ENCODE measurements around the gene NFIA.

Gene NFIA

DNA sequence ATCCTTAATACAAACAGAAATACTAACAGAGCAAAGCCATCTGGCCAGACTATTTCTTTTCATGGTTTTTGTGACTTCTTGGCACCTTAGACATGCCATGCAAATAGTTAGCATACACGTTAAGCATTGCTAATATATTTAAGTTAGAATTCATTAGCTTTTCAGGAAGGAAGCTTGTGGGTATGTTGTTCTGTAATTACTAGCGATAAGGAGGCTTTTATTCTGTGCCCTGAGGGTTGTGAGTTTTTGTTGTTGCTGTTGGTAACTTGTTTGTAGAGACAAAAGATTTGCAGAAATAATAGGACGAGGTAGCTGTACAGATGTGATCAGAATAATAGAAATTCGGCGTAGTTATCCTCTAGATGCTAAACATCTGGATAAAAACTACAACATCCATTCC lies 337.3 kb downstream of the NFIA start:
- DNase-seq, result no peak

GRCh38 chr1:61420243-61420642 lies 337.9 kb downstream of the NFIA start:
- DNase-seq, result no peak

DNA sequence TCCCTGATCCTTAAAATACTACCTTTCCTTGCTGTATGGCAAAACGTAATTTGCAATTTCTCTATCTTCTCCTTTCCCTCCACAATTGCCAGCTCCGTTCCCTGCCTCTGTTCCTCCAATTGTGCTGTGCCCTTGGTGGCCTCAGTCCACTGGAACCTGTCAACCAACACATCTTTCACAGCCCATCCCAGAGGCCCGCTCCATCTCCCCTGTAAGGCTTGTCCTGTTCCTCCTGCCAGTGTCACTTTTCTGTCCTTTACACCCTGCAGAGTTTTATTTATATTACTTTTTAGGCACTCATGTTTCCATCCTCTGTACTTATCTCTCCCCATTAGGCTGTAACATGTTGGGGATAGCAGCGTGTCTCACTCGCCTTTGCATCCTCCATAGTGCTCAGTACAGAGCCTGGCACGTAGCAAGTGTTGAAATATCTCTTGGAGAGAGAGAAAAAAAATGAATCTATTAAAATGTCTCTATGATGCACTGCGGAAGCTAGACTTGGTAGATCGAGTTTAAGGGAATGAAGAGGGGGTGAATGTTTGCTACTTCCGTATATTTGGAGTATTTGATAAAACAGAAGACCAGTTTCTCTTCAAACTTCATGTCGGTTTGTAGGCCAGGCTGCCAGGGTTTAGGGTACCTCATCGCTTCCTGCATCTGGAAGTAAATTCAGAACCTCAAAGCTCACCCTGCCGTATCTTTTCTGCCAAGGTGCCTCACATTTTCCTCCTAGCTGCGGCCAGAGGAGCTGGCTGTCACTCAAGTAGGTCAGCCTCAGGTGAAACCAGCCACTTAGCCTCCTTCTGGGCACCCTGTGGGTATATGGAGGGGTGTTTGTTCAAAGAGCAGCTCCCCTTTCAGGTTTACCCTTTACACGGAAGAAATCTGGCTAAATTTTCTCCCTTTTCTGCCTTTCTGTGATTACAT lies 338.8 kb downstream of the NFIA start:
- no peak for DNase-seq

GRCh38 chr1:61423643-61424042 lies 341.3 kb downstream of the NFIA start:
- no peak for DNase-seq

- no peak for DNase-seq
Measured at GRCh38 chr1:61424382-61424781, 342.0 kb downstream of the NFIA start.

- no peak for DNase-seq
Measured at GRCh38 chr1:61425040-61425439, 342.7 kb downstream of the NFIA start.

GRCh38 chr1:61426254-61426653 lies 343.9 kb downstream of the NFIA start:
- no peak for DNase-seq

DNA sequence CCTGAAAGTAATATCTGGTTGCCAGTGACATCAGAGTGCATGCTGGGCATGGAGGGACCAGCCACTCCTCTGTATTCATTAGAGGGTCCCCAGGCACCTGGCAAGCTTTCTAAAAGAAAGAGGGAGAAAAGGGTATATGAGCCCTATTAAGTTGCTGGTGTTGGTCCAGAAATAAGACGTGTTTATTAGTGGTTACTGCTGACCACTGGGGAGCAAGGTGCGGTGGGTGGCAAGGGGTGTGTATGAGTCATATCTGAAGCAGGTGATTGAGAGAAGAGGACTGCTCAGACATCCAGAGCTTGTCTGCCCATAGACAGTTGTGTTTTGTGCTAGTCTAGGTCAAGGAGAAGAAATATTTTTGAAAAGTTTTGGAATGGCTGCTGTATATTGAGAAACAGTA lies 344.5 kb downstream of the NFIA start:
- no peak for DNase-seq

DNA sequence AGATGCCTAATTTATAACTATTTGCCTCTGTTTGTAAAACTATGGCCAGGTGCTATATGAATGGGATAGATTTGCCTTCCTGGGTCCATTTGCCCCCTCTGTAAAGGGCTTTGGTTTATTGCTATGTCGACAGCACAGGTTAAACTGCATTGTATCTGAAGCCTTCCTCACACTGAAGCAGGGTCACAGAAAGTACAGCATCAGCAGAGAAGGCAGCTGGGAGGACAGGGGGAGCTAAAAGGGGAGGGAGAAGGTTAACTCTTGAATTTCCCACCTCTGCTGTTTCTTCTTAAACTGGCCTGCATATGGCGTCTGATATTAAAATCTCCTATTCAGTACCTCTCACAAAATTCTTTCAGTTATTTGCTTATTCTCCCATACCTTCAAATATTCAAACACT lies 345.1 kb downstream of the NFIA start:
- no peak for DNase-seq

- DNase-seq, result no peak
Measured at GRCh38 chr1:61428146-61428545, 345.8 kb downstream of the NFIA start.

DNA sequence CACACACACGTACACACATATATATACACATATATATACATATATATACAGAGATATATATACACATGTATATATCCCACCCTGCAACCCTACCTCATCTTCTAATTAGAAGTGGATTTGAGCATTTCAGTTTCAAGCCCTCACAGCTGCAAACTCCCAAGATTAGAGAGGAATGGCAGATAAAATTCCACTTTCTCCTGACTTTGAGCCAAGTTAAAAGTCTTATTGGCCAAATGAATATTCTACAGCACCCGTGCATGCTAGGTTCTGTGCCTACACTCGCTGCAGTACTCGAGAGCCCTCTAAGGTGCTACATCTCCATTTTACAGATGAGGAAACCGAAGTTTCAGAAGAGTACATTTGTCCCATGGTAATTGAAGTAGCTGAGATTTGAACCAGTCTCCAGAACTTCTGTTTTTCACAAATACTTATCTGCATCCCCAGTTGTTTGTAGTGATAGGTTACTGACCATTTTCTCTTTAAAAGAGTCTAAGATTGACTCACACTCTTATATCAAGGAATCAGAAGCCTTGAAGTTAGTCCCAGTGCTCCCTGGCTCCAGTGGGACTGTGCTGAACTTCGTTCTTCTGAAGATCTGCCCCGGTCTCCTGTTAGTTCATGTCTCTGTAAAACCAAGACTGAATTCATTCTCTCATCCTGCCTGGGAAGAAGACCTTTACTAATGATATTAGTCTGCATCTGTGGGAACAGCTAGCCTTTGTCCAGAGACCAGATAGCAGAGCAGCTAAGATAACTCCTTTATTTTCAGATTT lies 350.4 kb downstream of the NFIA start:
- no peak for DNase-seq

DNA sequence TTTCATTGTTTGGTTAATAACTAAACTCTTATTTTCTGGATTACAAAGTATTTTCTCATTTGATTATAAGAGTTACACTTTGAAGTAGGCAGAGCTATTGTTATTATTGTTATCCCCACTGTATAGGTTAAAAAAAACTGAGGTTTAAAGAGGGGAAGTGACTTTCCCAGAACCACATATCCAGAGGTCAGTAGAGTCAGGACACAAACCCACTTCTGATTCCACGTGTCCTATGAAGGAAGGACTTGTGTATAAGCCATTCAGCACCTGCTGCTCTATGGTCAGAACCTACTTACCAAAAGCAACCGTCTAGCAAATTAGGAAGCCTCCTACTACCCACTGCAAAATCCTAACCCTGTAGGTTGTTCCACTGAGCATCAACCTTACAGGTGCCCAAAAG lies 351.3 kb downstream of the NFIA start:
- DNase-seq, result no peak

DNA sequence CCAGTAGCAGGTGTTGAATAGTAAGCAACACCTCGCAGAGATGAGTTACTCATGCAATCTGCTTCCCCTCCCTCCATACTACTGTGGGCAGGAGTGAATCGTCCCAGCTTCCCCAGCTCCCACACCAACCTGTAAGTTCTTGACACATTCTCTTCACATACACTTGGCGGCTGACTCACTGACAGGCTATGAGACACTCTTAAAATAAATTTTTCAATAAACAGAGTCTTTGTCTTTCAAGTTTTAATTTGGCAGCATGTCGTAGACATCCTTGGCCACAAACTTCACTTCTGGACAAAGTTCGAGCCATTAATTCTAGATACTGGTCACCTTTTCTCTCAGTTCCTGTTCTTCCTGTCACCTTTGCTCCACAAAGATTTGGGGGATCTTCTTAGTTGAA lies 351.9 kb downstream of the NFIA start:
- no peak for DNase-seq

DNA sequence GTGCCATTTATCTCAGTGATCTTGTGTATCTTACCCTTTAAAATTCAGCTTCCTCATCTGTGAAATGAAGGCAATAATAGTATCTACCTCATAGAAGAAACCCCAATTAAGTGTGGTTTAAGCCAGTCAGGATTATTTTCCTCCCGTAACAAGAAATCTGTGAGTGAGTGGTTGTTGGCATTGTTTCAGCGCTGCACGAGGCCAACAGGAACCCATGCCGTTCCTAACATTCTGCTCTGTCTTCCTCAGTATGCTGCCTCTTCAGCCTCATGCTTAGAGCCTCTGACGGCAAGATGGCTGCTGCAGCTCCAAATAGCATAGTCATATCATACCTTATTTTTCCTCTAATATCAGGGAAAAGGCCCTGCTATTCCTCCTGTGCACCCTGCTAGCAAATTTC lies 352.9 kb downstream of the NFIA start:
- no peak for DNase-seq

- no peak for DNase-seq
Measured at GRCh38 chr1:61436016-61436415, 353.7 kb downstream of the NFIA start.

DNA sequence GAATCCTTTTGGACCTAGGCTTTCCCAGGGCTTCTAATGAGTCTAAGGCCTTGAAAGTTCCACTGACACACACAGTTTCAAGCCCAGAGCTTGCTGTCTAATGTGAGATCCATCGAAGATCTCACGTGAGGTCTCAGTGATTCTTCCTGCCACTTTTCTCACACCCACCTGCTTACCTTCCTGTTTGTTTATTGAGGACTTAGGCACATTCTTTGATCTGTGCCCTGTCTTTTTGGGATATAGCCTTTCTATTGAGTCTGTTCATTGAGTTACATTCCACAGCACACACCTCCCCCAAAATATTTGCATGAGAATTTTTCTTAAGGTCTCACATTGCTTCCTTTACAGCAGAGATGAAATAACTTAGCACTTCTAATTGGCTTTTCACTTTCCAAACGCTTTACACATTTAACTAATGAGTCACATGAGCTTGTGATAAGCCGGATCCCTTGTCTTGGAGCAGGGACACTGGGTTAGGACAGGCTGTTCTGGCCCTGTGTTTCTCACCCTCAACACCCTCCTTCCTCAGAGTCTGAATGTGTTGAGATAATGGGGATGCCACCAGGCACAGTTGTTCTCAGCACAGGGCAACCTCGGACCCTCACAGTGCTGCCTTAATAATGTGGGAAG lies 354.2 kb downstream of the NFIA start:
- no peak for DNase-seq

DNA sequence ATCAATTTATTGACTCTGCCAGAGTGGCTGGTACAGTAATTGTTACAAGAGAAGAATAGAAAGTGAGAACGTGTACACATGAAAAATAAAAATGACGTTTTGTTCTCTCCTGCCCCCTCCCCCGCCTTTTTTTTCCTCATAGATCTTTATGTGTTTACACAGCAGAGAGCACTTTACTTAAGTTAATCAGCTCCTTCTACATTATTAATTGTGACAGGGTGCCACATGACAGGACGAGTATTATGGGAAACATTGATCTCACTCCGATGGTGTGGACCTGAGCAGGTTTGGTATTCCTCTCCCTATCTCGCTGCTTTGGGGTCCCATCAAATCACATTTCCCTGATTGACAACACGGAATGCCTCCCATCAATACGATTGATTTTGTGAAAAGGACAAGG lies 356.9 kb downstream of the NFIA start:
- no peak for DNase-seq

GRCh38 chr1:61441723-61442262 lies 359.4 kb downstream of the NFIA start:
- DNase-seq, result no peak

DNA sequence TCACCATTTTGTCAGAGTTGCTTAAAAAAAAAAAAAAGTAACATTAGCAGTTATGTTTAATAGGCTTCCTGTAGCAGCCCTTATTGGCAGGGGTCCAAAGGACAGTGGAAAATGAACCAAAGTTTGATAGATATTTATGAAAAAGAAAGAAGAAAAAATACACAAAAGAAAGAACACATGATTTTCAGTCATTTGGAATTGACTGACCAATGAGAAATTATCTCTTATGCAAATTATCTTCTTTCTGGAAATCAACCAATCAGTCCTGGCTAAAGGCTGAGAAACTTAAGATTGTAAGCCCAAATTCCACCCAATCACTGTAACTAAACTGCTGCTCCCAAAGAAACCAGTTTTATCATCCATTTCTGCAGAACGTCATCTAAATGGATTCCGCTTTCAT lies 360.2 kb downstream of the NFIA start:
- DNase-seq, result no peak

DNA sequence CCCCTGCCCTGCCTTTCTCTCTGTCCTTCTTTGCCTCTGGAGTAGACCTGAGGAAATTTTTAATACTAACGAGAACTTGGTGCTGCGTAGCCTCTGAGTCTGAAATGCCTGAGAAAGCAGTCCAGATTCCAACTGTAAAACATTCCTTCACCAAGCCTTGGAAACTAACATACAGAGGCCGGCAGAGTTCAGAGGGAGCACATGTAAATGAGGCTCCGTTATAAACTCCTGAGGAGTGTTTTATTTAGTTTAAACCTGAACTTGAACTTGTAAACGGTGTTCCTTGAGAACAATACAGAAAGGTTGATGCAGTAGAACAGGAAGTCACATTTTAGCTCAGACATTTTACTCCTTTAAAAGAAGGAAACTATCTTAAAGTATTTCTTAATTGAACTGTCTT lies 361.9 kb downstream of the NFIA start:
- DNase-seq, result no peak

- no peak for DNase-seq
Measured at GRCh38 chr1:61445269-61445825, 363.0 kb downstream of the NFIA start.

DNA sequence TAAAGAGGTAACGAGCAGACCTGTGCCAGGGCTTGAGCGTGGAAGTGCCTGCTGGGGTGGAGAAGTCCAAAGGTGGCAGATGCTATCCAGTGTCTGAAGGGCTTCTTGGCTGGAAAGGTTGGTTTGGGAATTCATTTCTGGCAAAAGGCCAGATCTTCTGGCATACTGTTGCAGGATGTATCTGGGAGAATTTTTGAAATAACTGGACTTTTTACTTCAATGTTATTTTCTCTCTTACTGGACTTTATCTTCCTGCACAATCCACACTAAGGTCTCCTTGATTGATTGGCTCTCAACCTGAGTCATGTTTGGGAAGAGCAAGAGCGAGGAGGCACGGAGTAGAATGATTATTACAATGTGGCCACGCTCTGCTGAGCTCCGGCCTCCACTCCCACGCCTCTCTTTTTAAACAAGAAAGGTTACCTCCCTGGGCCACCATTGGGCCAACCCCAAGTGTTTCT lies 364.2 kb downstream of the NFIA start:
- DNase-seq, result no peak

Data from femur (tissue), 1 donor.